ENCODE measurements around the gene LRP1-AS. TPM values are rescaled to one million over a fixed set of nuclear protein-coding genes. Genes with fewer than 3 reads are reported as not detected.

The LRP1-AS gene
- total and polyA plus RNA-seq, 2 donors from 2014 or later: not detected

DNA sequence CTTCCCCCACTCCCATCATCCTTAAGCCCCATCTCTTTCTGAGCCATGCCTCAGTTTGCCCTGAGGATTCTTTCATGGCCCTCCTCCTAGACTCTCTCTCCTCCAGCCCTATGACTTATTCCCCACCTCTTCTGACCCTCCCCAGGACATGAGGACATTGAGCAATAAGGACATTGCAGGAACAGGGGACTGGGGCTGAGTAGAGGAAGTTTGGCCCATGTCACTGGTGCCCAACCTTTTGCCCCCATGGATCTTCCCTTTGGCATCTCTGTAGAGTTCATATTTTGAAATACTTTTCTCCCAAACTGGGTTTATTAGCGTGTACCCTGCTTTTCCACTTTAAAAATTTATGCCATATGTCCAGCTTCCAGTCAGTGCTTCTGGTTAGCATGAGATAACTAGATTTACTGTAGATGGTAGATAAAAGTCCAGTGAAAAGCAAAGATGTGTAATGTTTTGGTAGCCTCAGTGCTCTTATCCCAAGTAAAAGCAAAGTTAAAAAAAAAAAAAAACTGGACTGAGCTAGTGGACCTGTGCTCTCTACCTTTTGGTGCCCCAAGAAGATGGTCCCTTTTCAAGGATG, 6.1 kb upstream of the LRP1-AS start:
- H3K4me1 ChIP-seq (ENCODE audit: control insufficient read depth in 2 of 3, insufficient read depth in 2 of 3, low read depth in 1 of 3, low read length in 3 of 3): peaks cover 0 to 12% (median 5%) of the 10 kb centered on the region in 3 donors

DNA sequence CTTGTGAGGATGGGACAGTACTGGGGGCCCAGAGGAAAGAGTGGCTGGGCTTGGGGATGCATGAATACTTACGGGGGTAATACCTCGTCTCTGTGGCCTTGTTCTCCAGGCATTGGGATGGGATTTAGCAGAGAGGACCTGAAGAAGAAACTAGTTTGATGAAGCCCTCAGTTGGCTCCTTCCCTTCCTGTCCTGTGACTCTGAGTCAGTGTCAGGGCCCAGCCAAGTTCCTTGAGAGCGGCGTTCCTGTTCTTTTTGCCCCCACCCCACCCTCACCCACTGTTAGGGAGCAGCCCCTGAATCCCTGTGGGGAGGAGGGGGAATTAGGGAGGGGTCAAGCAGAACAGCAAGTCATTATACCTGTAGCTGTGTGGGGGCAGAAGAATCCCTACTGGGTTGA, 5.2 kb upstream of the LRP1-AS start:
- peaks cover 0 to 19% (median 2%) of the 10 kb centered on the region in 3 donors for H3K36me3 ChIP-seq (ENCODE audit: control insufficient read depth in 2 of 3, insufficient read depth in 3 of 3, low read length in 3 of 3)
- no peak for TF ChIP-seq CTCF (IDR thresholded peaks at IDR 0.05; ENCODE audit: borderline replicate concordance, extremely low read depth, insufficient read depth)
- H3K4me3 ChIP-seq (ENCODE audit: low read length in 3 of 3): no peak overlapping the region
- no peaks in the 10 kb centered on the region for H3K9me3 ChIP-seq (ENCODE audit: control insufficient read depth in 2 of 3, insufficient read depth in 1 of 3, low read length in 3 of 3)
- H3K27me3 ChIP-seq (ENCODE audit: control insufficient read depth, insufficient read depth, low read length): no peaks in the 10 kb centered on the region
- DNase-seq (no peak), FAIRE-seq (no peak)
- intact Hi-C loops (cut with DNase I): no loop called here
- no peak overlapping the region for H3K9ac ChIP-seq (ENCODE audit: low read length in 3 of 3)
- peaks cover 0 to 15% (median 5%) of the 10 kb centered on the region in 3 donors for H3K4me1 ChIP-seq (ENCODE audit: control insufficient read depth in 2 of 3, insufficient read depth in 2 of 3, low read depth in 1 of 3, low read length in 3 of 3)
- peak overlapping the region; percentile 43 to 59 for H3K27ac ChIP-seq (ENCODE audit: low read depth in 2 of 2, low read length in 2 of 2)

More for the DNA sequence above, 6.1 kb upstream of the LRP1-AS start:
- H3K27ac ChIP-seq (ENCODE audit: low read depth in 2 of 2, low read length in 2 of 2): peak overlapping the region in 1 of 2 donors; percentile 59
- DNase-seq (no peak), FAIRE-seq (no peak)
- intact Hi-C loops (cut with DNase I): no loop called here
- H3K9me3 ChIP-seq (ENCODE audit: control insufficient read depth in 2 of 3, insufficient read depth in 1 of 3, low read length in 3 of 3): no peaks in the 10 kb centered on the region
- H3K36me3 ChIP-seq (ENCODE audit: control insufficient read depth in 2 of 3, insufficient read depth in 3 of 3, low read length in 3 of 3): peaks cover 0 to 23% (median 2%) of the 10 kb centered on the region in 3 donors
- H3K4me3 ChIP-seq (ENCODE audit: low read length in 3 of 3): no peak overlapping the region
- no peak for TF ChIP-seq CTCF (IDR thresholded peaks at IDR 0.05; ENCODE audit: borderline replicate concordance, extremely low read depth, insufficient read depth)
- no peaks in the 10 kb centered on the region for H3K27me3 ChIP-seq (ENCODE audit: control insufficient read depth, insufficient read depth, low read length)
- H3K9ac ChIP-seq (ENCODE audit: low read length in 3 of 3): no peak overlapping the region

DNA sequence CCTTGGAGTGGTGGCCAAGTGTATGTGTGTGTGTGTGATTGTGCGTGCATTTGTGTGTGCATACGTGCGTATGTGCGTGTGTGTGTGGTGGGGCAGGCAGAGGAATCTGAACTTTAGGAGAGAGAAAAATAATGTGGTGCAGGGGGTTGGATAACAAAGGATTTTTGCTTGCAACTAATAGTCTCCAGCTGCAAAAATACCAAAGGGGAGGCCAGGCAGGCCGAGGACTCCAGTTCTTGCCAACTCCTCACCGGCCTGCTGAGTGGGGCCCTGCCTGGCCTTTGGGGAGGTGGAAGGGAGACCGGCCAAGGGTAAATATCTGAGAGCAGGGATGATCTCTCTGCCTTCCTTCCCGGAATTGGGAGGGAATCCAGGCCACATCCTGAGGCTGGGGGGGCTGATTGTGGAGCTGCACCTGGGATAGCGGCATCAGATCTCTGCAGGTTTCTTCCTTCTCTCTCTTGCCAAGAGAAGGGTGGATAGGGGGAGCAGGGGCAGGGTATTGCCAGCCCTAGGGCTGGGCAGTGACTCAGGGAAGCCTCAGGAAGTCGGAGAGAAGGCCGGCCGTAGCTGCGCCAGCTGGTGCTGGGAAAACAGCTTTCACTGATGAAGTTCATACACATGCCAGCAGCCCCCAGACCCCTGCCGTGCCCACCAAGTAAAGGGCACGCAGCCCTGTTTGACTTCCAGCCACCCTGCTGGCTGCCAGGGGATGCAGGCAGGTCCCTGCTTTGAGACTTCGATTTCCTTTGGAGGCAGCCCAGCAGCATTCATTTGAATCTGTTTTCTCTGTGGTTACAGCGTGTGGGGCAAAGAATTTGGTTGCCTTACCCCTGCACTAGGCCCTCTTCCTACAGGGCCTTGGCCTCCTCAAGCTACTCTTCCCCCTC, 4.6 kb upstream of the LRP1-AS start:
- Histone ChIP-seq H3K4me3 (ENCODE audit: low read length in 3 of 3) (no peak overlapping the region), H3K4me1 (ENCODE audit: control insufficient read depth in 2 of 3, insufficient read depth in 2 of 3, low read depth in 1 of 3, low read length in 3 of 3) (peaks cover 0 to 18% (median 5%) of the 10 kb centered on the region in 3 donors), H3K9me3 (ENCODE audit: control insufficient read depth in 2 of 3, insufficient read depth in 1 of 3, low read length in 3 of 3) (no peaks in the 10 kb centered on the region), H3K27ac (ENCODE audit: low read depth in 2 of 2, low read length in 2 of 2) (peak overlapping the region in 1 of 2 donors; percentile 41), H3K9ac (ENCODE audit: low read length in 3 of 3) (no peak overlapping the region), H3K27me3 (ENCODE audit: control insufficient read depth, insufficient read depth, low read length) (no peaks in the 10 kb centered on the region), H3K36me3 (ENCODE audit: control insufficient read depth in 2 of 3, insufficient read depth in 3 of 3, low read length in 3 of 3) (peaks cover 0 to 19% (median 2%) of the 10 kb centered on the region in 3 donors)
- DNase-seq (no peak), FAIRE-seq (no peak)
- intact Hi-C loops (cut with DNase I): no loop called here
- no peak for TF ChIP-seq CTCF (IDR thresholded peaks at IDR 0.05; ENCODE audit: borderline replicate concordance, extremely low read depth, insufficient read depth)

All from kidney (tissue), 14 donors.